Measurements from ENCODE around the gene TLK2. TPM values are rescaled to one million over a fixed set of nuclear protein-coding genes. Genes with fewer than 3 reads are reported as not detected.

TLK2 gene
- total and polyA plus RNA-seq, 2 donors (not counting 3 experiments of a cell fraction or from before 2014, with no cell fraction given): 30.7 to 40.7 TPM

- H3K9me1 ChIP-seq (replicated peaks; ENCODE audit: control insufficient read depth, extremely low read depth, insufficient read depth, low read length): no peaks in the 10 kb centered on the region
- peaks cover 2 to 3% of the 10 kb centered on the region in 2 experiments for H3K36me3 ChIP-seq (ENCODE audit: control insufficient read depth in 2 of 2, extremely low read depth in 1 of 2, insufficient read depth in 2 of 2, low read length in 2 of 2)
- ChIA-PET POLR2A (no interaction called here), CTCF (interaction anchor here (2.0 kb wide), 1 partner anchor 35 kb away, joined by 9 read pairs; no protein-coding TSS in a partner anchor)
- H3K27ac ChIP-seq (ENCODE audit: insufficient read depth, low read depth, low read length): no peak overlapping the region
- TF ChIP-seq GATA2 (IDR thresholded peaks at IDR 0.05; ENCODE audit: insufficient read depth, insufficient read length, low read depth, low read length): no peak
- no peak for TF ChIP-seq POLR2AphosphoS5 (IDR thresholded peaks at IDR 0.05; ENCODE audit: insufficient read depth, low read depth, low read length)
- no peak for TF ChIP-seq FOS (IDR thresholded peaks at IDR 0.05; ENCODE audit: borderline replicate concordance, insufficient read depth, low read length)
- TF ChIP-seq EZH2 (IDR thresholded peaks at IDR 0.05; ENCODE audit: borderline replicate concordance, low read depth, low read length, severe bottlenecking): no peak
- no peak for TF ChIP-seq JUN (IDR thresholded peaks at IDR 0.05; ENCODE audit: borderline replicate concordance, insufficient read depth, insufficient read length, low read depth)
- no peak for TF ChIP-seq CTCF (IDR thresholded peaks at IDR 0.05; ENCODE audit: extremely low read depth in 1 of 2, insufficient read depth in 1 of 2, low read depth in 1 of 2, low read length in 2 of 2)
- TF ChIP-seq MAX (IDR thresholded peaks at IDR 0.05; ENCODE audit: insufficient read depth, insufficient read length): no peak
- TF ChIP-seq POLR2A (IDR thresholded peaks at IDR 0.05; ENCODE audit: low read depth, low read length): no peak
- no peak for TF ChIP-seq MYC (IDR thresholded peaks at IDR 0.05; ENCODE audit: low read depth, low read length)
- no peaks in the 10 kb centered on the region for H4K20me1 ChIP-seq (replicated peaks; ENCODE audit: control insufficient read depth, extremely low read depth, insufficient read depth, low read length)
- H3K9ac ChIP-seq (replicated peaks; ENCODE audit: extremely low read depth, insufficient read depth, low read length): no peak overlapping the region
- DNase-seq (ENCODE audit: low read depth, low spot score) (no peak), FAIRE-seq (no peak)
- BruUV-seq (replicated peaks): no TSS peak
- H3K4me1 ChIP-seq (ENCODE audit: control insufficient read depth, extremely low read depth, insufficient read depth, low read length): no peaks in the 10 kb centered on the region
- no peaks in the 10 kb centered on the region for H3K9me3 ChIP-seq (replicated peaks; ENCODE audit: control insufficient read depth, insufficient read depth, low read length)
- dilution Hi-C loops (cut with MboI; ENCODE audit: extremely low pct_ligation_motif_present, low sequenced_read_pairs): no loop called here
- H3K27me3 ChIP-seq (ENCODE audit: control insufficient read depth in 2 of 2, insufficient read depth in 2 of 2, low read length in 2 of 2): no peaks in the 10 kb centered on the region
- no peak overlapping the region for H3K4me2 ChIP-seq (ENCODE audit: insufficient read depth, low read length)
- no peaks in the 10 kb centered on the region for H3K79me2 ChIP-seq (ENCODE audit: control insufficient read depth, insufficient read depth, low read length)
- no peak overlapping the region for H2AFZ ChIP-seq (ENCODE audit: low read depth, low read length)
- intact Hi-C loops (cut with micrococcal nuclease): no loop called here
- H3K4me3 ChIP-seq (replicated peaks in 1 of 3; ENCODE audit: insufficient read depth in 1 of 3, low read depth in 1 of 3, low read length in 3 of 3): no peak overlapping the region
These were observed 108.9 kb downstream of the TLK2 start for GRCh38 chr17:62587554-62587953.

Measured in endothelial cell of umbilical vein (primary cell).